ENCODE results near the gene MCC.

GRCh38 chr5:113190347-113190746 is 297.9 kb downstream of the MCC start:
- no peak for TF ChIP-seq LEF1 (IDR thresholded peaks at IDR 0.05; ENCODE audit: borderline replicate concordance)
- TF ChIP-seq SUZ12 (IDR thresholded peaks at IDR 0.05) = no peak
- TF ChIP-seq SP1 (IDR thresholded peaks at IDR 0.05) = no peak
- TF ChIP-seq BHLHE40 (IDR thresholded peaks at IDR 0.05; ENCODE audit: borderline replicate concordance) = no peak
- no peak for TF ChIP-seq TARDBP (IDR thresholded peaks at IDR 0.05)
- TF ChIP-seq NFRKB (IDR thresholded peaks at IDR 0.05) = no peak
